Pancreas (tissue), 10 donors: ENCODE data around the gene TPRA1. TPM values are rescaled to one million over a fixed set of nuclear protein-coding genes. Genes with fewer than 3 reads are reported as not detected.
"Not testable (repeated sequence)": the region's sequence is repeated elsewhere in the genome, so short reads cannot be mapped to it uniquely, and the experiment has no call there.

Experiments
- ATAC-seq, 4 donors: fragments of 200-7000 bp; cut with Tn5 transposase; one replicate each; pipeline versions ENCODE4 v1.8.0 to v1.9.1; 2020; ENCODE audit warnings: mild to moderate bottlenecking in 4 of 4, moderate library complexity in 4 of 4
- DNase-seq, 6 donors: peaks; one replicate each; pipeline ENCODE4 v3.0.0-alpha.2; 2020
- FAIRE-seq: peaks from 2 replicates; lab custom pipeline; 2012; peaks lifted over from hg19 to GRCh38; lab: Jason Lieb, UNC
- H3K27ac ChIP-seq, 4 donors: fragments of 200-600 bp; sonication (generic); 1 replicate in 3 of 4; 2 replicates in 1 of 4; pipeline versions ENCODE4 v1.5.0 to v1.8.0; 2020
- H3K27me3 ChIP-seq, 4 donors: fragments of 200-600 bp; one replicate each; pipeline ENCODE4 v1.8.0; 2021
- H3K36me3 ChIP-seq, 3 donors: fragments of 200-600 bp; sonication (generic) in 1 of 3; one replicate each; pipeline versions ENCODE4 v1.5.0 to v1.8.0; 2020 to 2021
- H3K4me1 ChIP-seq, 3 donors: fragments of 200-600 bp; one replicate each; pipeline ENCODE4 v1.8.0; 2021
- H3K4me3 ChIP-seq, 4 donors: fragments of 200-600 bp; sonication (generic) in 2 of 4; one replicate each; pipeline versions ENCODE4 v1.5.0 to v1.8.0; 2020 to 2021
- H3K9me3 ChIP-seq, 4 donors: fragments of 200-600 bp; one replicate each; pipeline ENCODE4 v1.8.0; 2021
- WGBS, 2 donors: extraction: QIAGEN DNeasy Blood & Tissue Kit; methylation state at CpG; one replicate each; pipeline ENCODE4 v1.1.7; 2013; 5-methylcytosine and 5-hydroxymethylcytosine counted together
- intact Hi-C, 3 donors: fragments of 100-400 bp; cut with DNase I; formaldehyde crosslinking; loops; one replicate each; pipeline versions ENCODE4 v1.11.1 to v1.14.2; 2022
- polyA plus RNA-seq, 2 donors: library from polyadenylated mRNA; stranded (reverse); fragments of 200-250 nt; gene quantifications; one replicate each; pipeline ENCODE4 v1.2.3, GENCODE V29; 2013
- total RNA-seq, 6 donors: library from RNA; stranded (reverse); fragmentation: NEBNext Ultra II Directional in 4 of 6; extraction: Animal tissue kit (Norgen Biotek cat#: 25700) in 4 of 6; gene quantifications; one replicate each; pipeline versions ENCODE4 v1.2.1 to v1.2.4, GENCODE V29; 2021 to 2023
- TF ChIP-seq, protein P1 (sequence below), 4 donors: fragments of 200-600 bp; sonication (generic) in 3 of 4; IDR thresholded peaks; one replicate each; pipeline versions ENCODE4 v1.5.0 to v1.8.0; 2021; ENCODE audit warnings: antibody characterized with exemption in 4 of 4
- donor health status: healthy with polysubstance abuse.
- donor health status: DM: no; HTN: no; CAD: no; lungs with moderate emphysema.
- donor health status: DM: no; HTN: no; CAD: no.
- donor health status: control.
- donor health status: control.
- donor health status: Bipolar disorder and iron deficiency.
- donor health status: DM: yes; HTN: yes; CAD: no.
- donor health status: DM: no; HTN: no; CAD: no.
- donor health status: DM: no; HTN: no; CAD: no.
- donor health status: DM: yes; HTN: yes; CAD: no.

Gene TPRA1
- total and polyA plus RNA-seq, 8 donors = 12.1 to 25.9 (median 16.1) TPM

GRCh38 chr3:127607675-127608361 lies 17.3 kb upstream of the TPRA1 start:
- no peak for FAIRE-seq
- no peak for DNase-seq
- WGBS, 2 donors = 85 to 90% methylated on average over 7 of the region's 7 CpGs
- ATAC-seq = no peak
- intact Hi-C loops = no loop called here
- Histone ChIP-seq H3K4me3 (no peak overlapping the region), H3K36me3 (no peaks in the 10 kb centered on the region), H3K27me3 (no peaks in the 10 kb centered on the region), H3K27ac (no peak overlapping the region), H3K9me3 (no peaks in the 10 kb centered on the region), H3K4me1 (no peaks in the 10 kb centered on the region)
- TF ChIP-seq, protein P1, sequence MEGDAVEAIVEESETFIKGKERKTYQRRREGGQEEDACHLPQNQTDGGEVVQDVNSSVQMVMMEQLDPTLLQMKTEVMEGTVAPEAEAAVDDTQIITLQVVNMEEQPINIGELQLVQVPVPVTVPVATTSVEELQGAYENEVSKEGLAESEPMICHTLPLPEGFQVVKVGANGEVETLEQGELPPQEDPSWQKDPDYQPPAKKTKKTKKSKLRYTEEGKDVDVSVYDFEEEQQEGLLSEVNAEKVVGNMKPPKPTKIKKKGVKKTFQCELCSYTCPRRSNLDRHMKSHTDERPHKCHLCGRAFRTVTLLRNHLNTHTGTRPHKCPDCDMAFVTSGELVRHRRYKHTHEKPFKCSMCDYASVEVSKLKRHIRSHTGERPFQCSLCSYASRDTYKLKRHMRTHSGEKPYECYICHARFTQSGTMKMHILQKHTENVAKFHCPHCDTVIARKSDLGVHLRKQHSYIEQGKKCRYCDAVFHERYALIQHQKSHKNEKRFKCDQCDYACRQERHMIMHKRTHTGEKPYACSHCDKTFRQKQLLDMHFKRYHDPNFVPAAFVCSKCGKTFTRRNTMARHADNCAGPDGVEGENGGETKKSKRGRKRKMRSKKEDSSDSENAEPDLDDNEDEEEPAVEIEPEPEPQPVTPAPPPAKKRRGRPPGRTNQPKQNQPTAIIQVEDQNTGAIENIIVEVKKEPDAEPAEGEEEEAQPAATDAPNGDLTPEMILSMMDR (IDR thresholded peaks at IDR 0.05) = no peak

GRCh38 chr3:127606981-127607595 lies 16.6 kb upstream of the TPRA1 start:
- intact Hi-C loops = no loop called here
- TF ChIP-seq, protein P1 (IDR thresholded peaks at IDR 0.05) = no peak
- DNase-seq = no peak
- FAIRE-seq = no peak
- no peaks in the 10 kb centered on the region for H3K4me1 ChIP-seq
- H3K27me3 ChIP-seq = no peaks in the 10 kb centered on the region
- ATAC-seq = no peak
- no peaks in the 10 kb centered on the region for H3K9me3 ChIP-seq
- no peak overlapping the region for H3K27ac ChIP-seq
- no peaks in the 10 kb centered on the region for H3K36me3 ChIP-seq
- WGBS, 2 donors = 92 to 95% methylated on average over 17 of the region's 17 CpGs
- no peak overlapping the region for H3K4me3 ChIP-seq

GRCh38 chr3:127606086-127606805 lies 15.7 kb upstream of the TPRA1 start:
- H3K36me3 ChIP-seq = no peaks in the 10 kb centered on the region
- WGBS, 2 donors = 93% methylated on average over 24 of the region's 24 CpGs

DNA sequence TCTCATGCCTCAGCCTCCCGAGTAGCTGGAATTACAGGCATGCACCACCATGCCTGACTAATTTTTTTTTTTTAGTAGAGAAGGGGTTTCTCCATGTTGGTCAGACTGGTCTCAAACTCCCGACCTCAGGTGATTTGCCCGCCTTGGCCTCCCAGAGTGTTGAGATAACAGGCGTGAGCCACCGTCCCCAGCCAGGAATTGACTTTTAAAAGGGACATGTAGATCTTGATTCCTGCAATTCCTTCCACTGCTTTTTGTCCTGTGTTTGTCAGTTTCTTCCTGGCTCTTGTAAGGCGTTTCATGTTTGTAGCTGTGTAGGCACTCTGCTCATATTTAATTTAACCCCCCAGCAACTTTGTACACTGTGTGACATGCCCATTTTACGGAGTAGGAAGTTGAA lies 15.0 kb upstream of the TPRA1 start:
- H3K36me3 ChIP-seq, H3K9me3 ChIP-seq, H3K4me3 ChIP-seq, DNase-seq, FAIRE-seq, H3K4me1 ChIP-seq, H3K27ac ChIP-seq, H3K27me3 ChIP-seq, intact Hi-C loops, ATAC-seq: not testable (repeated sequence)
- 87 to 92% methylated on average over 7 of the region's 7 CpGs for WGBS, 2 donors

More at GRCh38 chr3:127606086-127606805, 15.7 kb upstream of the TPRA1 start:
- TF ChIP-seq, protein P1 (IDR thresholded peaks at IDR 0.05) = no peak
- Histone ChIP-seq H3K27me3 (no peaks in the 10 kb centered on the region), H3K9me3 (no peaks in the 10 kb centered on the region), H3K4me3 (no peak overlapping the region), H3K4me1 (no peaks in the 10 kb centered on the region), H3K27ac (no peak overlapping the region)
- ATAC-seq (no peak), DNase-seq (no peak), FAIRE-seq (no peak)
- intact Hi-C loops = no loop called here

DNA sequence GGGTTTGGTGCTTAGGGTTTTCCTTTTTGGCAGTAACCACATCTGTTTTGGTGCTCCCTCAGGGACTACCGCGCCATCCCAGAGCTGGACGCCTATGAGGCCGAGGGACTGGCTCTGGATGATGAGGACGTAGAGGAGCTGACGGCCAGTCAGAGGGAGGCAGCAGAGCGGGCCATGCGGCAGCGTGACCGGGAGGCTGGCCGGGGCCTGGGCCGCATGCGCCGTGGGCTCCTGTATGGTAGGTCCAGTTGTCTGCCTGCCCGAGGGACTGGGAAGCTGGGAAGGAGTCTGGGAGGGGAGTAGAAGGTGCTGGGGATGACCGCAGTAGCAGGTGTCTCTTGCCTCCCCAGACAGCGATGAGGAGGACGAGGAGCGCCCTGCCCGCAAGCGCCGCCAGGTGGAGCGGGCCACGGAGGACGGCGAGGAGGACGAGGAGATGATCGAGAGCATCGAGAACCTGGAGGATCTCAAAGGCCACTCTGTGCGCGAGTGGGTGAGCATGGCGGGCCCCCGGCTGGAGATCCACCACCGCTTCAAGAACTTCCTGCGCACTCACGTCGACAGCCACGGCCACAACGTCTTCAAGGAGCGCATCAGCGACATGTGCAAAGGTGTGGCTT lies 14.1 kb upstream of the TPRA1 start:
- FAIRE-seq (no peak), ATAC-seq (no peak), DNase-seq (no peak)
- Histone ChIP-seq H3K4me3 (no peak overlapping the region), H3K27ac (no peak overlapping the region), H3K4me1 (no peaks in the 10 kb centered on the region), H3K36me3 (no peaks in the 10 kb centered on the region), H3K27me3 (no peaks in the 10 kb centered on the region), H3K9me3 (no peaks in the 10 kb centered on the region)
- WGBS, 2 donors = 94% methylated on average over 40 to 41 of the region's 41 CpGs
- intact Hi-C loops = no loop called here
- TF ChIP-seq, protein P1 (IDR thresholded peaks at IDR 0.05) = no peak
